Skeletal muscle tissue (tissue), 4 donors: Measurements from ENCODE around the gene PARD6G. TPM values are rescaled to one million over a fixed set of nuclear protein-coding genes. Genes with fewer than 3 reads are reported as not detected.

Experiments used
- H3K27ac ChIP-seq: one replicate; pipeline ENCODE4 v1.7.0; 2013; ENCODE audit warnings: mild to moderate bottlenecking, low read depth, low read length, inconsistent platforms
- H3K27me3 ChIP-seq, 3 donors: one replicate each; pipeline ENCODE4 v1.7.0; 2013; ENCODE audit warnings: low read length in 3 of 3; ENCODE audit not compliant: control insufficient read depth in 3 of 3, insufficient read depth in 3 of 3
- H3K36me3 ChIP-seq, 3 donors: one replicate each; pipeline ENCODE4 v1.7.0; 2013; ENCODE audit warnings: low read length in 3 of 3; ENCODE audit not compliant: control insufficient read depth in 3 of 3, insufficient read depth in 3 of 3
- H3K4me1 ChIP-seq, 3 donors: one replicate each; pipeline ENCODE4 v1.7.0; 2013; ENCODE audit warnings: low read length in 3 of 3, mild to moderate bottlenecking in 3 of 3; ENCODE audit not compliant: control insufficient read depth in 3 of 3, insufficient read depth in 3 of 3
- H3K4me3 ChIP-seq, 3 donors: one replicate each; pipeline ENCODE4 v1.7.0; 2013; ENCODE audit warnings: low read length in 3 of 3
- H3K9ac ChIP-seq, 3 donors: one replicate each; pipeline ENCODE4 v1.7.0; 2013; ENCODE audit warnings: low read length in 3 of 3, mild to moderate bottlenecking in 3 of 3, moderate library complexity in 2 of 3, low read depth in 1 of 3
- H3K9me3 ChIP-seq, 3 donors: one replicate each; pipeline ENCODE4 v1.7.0; 2013; ENCODE audit warnings: low read length in 3 of 3; ENCODE audit not compliant: control insufficient read depth in 3 of 3
- total RNA-seq: library from RNA; depleted of rRNA; stranded (reverse); fragments of >200 nt; gene quantifications from one replicate; pipeline ENCODE4 v1.2.3, GENCODE V29; 2014
- donor health status: Osteomylitis.

Gene PARD6G
- total RNA-seq, 1 donor from 2014 or later, result 3.7 TPM

DNA sequence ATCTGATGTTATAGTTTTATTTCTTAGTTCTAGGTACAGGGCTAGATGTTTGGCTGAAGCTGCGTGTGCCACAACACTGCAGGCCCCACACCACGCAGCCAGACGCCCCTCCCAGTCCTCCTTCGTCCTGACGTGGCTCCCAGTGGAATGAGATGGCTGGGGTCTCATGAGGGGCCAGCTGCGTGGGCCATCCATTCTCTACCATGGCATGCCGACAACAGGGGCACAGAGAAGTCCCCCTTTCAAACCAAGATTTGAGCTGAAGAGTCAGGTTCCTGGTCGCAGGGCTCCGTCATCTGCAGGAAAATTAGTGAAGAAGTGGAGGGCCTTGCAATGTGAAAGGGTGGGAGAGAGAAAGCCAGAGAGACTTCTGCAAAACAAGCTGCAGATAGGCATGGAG, 64.5 kb downstream of the PARD6G start:
- H3K4me3 ChIP-seq, result no peak overlapping the region
- H3K9me3 ChIP-seq, result no peaks in the 10 kb centered on the region
- H3K9ac ChIP-seq, result no peak overlapping the region
- peaks cover 0 to 11% (median 0%) of the 10 kb centered on the region in 3 donors for H3K27me3 ChIP-seq
- H3K4me1 ChIP-seq, result no peaks in the 10 kb centered on the region
- H3K27ac ChIP-seq, result no peak overlapping the region
- no peaks in the 10 kb centered on the region for H3K36me3 ChIP-seq

DNA sequence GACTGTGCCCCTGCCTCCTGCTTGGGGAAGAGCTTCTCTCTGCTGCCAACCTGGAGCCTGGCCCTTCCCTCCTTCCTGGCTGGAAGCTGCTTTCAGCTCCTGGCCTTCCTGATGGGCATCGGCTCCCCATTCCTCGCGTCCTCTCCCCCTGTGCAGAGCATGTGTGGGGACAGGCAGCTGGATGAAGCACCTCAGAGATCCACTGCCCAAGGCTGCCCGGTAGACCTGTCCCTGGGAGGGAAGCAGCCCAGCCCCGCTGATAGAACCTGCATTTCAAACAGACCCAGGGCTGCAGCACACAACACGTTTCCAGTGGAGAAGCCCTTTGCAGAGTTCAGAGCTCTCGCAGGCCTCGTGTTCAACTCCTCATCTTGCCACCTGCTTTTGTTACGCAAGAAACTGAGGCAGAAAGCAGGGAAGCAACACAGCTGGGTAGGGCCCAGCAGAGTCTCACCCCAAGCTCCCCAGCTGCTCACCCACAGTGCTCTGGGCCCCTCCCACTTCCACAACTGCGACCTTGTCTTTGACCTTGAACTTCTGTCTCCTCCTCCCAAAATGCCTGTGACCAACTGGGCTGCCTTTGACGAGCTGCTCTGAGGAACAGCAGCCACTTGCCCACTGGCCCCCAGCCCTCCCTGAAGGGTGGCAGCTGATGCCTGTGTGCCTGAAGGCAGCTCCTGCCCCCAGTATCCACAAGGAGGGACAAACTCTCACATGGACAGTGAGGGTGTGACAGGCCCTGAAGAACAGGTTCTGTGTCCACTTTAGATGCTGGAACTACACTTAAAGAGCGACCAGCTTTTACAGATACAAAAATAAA, 65.5 kb downstream of the PARD6G start:
- Histone ChIP-seq H3K36me3 (no peaks in the 10 kb centered on the region), H3K4me1 (no peaks in the 10 kb centered on the region), H3K27me3 (peaks cover 0 to 11% (median 0%) of the 10 kb centered on the region in 3 donors), H3K27ac (no peak overlapping the region), H3K9me3 (no peaks in the 10 kb centered on the region), H3K9ac (no peak overlapping the region), H3K4me3 (no peak overlapping the region)

DNA sequence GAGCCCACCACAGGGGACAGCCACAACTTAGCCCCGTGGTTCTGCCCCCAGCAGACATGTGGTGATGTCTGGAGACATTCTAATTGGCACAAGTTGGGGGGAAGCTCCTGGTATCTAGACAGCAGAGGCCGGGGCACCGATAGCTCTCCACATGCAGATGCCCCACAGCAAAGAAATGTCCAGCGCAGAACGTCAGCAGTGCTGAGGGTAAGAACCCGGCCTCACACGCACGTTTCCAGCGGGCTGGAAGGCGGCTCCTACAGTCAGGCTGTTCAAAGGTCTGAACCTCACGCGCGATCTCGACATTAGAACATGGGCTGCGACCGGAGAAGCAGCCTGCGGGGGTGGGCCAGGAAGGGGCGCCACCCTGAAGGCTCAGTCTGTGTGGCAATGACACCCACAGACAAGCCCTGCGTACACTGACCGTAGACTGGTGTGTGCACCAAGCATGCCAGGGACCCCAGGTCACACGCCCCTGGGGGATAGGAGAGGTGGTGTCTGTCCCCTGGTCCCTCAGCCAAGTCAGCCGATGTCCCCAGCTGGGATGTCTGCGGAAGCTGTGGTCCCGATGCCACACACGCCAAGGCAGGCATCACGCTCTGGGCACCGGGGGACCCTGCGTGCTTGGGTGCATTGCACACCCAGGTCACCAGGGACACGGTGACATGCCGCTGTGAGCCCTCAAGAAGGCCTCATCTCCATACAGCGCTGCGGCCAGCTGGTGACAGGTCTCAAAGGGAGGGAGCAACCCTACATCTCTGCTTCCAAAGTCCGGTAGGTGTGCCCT, 66.3 kb downstream of the PARD6G start:
- Histone ChIP-seq H3K27ac (no peak overlapping the region), H3K4me1 (no peaks in the 10 kb centered on the region), H3K4me3 (no peak overlapping the region), H3K9ac (no peak overlapping the region), H3K9me3 (no peaks in the 10 kb centered on the region), H3K36me3 (no peaks in the 10 kb centered on the region), H3K27me3 (peaks cover 0 to 11% (median 4%) of the 10 kb centered on the region in 3 donors)

DNA sequence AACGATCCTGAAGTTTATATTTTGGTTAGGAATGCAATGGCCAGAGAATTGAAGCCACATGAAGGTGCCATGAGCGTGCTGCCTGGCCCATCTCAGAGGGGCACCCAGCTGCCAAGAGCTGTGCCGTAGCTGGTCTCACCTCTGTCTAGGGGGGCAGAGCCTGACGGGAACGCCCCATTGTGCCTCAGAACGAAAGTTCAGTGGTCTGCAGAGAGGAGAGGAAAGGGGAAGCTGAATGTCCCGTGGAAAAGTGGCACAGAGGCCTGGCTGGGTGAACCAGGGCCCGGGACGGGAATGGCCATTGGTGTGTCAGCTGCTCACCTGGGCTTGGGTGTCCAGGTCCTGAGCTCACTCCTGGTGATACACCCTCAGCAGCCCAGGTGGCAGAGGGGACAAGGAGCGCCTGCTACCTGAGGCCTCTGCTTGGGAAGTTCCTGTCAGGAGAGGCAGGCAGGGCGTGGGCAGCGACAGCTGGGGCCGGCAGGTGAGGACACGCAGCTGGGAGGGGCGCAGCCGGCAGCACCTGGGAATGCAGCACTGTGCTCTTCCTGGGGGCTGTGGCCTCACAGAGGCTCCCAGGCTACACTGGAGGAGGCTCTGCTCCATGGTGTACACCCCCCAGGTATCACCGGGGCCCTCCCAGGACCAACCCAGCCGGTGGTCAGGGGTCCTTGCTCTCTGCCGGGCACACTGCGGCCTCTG, 67.3 kb downstream of the PARD6G start:
- no peaks in the 10 kb centered on the region for H3K4me1 ChIP-seq
- no peak overlapping the region for H3K4me3 ChIP-seq
- no peak overlapping the region for H3K9ac ChIP-seq
- peaks cover 0 to 11% (median 6%) of the 10 kb centered on the region in 3 donors for H3K27me3 ChIP-seq
- no peaks in the 10 kb centered on the region for H3K36me3 ChIP-seq
- no peaks in the 10 kb centered on the region for H3K9me3 ChIP-seq
- no peak overlapping the region for H3K27ac ChIP-seq

DNA sequence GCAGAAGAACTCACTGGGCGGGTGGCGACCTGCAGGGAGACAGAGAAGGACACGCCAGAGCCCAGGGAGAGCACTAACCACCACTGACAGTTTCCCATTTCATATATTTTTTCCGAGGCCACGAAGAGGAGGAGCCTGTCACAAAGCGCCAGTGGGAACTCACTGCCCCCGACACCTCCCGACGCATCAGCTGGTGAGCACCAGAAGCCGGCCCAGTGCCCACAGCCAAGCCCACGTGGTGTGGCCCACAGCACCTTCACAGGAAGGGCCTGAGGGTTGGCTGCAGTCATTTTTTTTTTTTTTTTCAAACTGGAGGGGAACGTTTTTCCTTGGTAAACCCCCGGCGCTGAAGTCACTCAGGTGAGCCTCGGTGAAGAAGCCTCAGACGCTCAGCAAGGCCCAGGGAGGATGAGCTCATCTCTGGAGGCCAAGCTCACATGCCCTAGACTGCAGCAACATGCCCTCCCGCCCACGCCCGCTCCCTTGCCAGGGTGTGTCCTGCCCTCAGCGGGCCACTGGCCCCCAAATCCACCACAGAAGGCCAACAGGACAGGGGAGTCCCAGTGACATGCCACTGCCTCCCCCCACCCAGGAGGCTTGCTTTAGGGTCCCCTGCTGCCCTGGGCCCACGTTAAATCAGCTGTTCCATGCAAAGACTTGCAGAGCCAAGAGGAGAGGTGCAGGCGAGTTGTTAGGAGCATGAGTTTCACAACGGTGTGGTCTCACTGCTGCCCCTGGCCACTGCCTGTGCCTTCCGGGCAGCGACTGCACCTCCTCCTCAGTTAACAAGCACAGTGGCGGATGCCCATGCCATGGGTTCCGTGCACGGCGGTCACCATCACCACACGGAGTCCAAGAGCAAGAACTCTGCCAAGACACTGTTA, 68.1 kb downstream of the PARD6G start:
- H3K27me3 ChIP-seq, result peaks cover 0 to 11% (median 7%) of the 10 kb centered on the region in 3 donors
- no peaks in the 10 kb centered on the region for H3K36me3 ChIP-seq
- no peak overlapping the region for H3K27ac ChIP-seq
- no peak overlapping the region for H3K9ac ChIP-seq
- H3K4me1 ChIP-seq, result no peaks in the 10 kb centered on the region
- no peak overlapping the region for H3K4me3 ChIP-seq
- no peaks in the 10 kb centered on the region for H3K9me3 ChIP-seq

DNA sequence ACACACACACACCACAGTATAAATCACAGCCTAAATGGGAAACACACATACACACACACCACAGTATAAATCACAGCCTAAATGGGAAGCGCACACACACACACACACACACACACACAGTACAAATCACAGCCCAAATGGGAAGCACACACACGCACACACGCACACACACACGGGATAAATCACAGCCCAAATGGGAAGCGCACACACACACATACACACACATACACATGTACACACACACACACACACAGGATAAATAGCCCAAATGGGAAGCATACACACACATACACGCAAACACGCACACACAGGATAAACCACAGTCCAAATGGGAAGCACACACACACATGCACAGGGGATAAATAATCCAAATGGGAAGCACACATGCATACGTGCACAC, 70.2 kb downstream of the PARD6G start:
- H3K9me3 ChIP-seq, result no peaks in the 10 kb centered on the region
- no peak overlapping the region for H3K27ac ChIP-seq
- no peak overlapping the region for H3K4me3 ChIP-seq
- H3K4me1 ChIP-seq, result no peaks in the 10 kb centered on the region
- H3K9ac ChIP-seq, result no peak overlapping the region
- H3K27me3 ChIP-seq, result peaks cover 0 to 12% (median 11%) of the 10 kb centered on the region in 3 donors
- H3K36me3 ChIP-seq, result no peaks in the 10 kb centered on the region

DNA sequence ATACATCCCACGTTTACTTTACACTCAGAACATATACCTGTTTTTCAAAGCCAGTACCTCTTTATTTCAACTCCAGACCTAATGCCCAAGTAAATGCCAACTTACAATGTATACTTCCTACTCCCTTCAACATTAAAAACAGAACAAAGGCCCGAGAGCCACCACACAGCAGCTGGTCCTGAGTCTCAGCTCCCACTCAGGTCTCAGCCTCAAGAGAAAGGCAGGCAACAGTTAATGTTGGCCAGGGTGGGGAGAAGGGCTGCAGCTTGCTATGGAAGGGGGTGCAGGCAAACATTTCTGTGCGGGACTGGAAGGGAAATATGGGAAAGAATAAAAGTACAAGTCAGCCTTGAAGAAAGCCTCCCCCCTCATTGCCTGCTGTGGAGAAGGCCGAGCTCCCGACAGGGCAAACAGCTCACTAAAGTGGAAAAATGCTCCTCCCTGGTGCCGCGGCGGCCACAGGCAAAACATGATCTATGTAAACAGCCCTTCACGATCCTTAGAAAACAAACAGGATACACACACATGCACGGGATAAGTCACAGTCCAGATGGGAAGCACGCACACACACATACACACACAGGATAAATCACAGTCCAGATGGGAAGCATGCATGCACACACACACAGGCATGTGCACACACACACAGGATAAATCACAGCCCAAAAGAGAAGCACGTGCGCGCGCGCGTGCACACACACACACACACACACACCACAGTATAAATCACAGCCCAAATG, 70.8 kb downstream of the PARD6G start:
- H3K27ac ChIP-seq, result no peak overlapping the region
- H3K36me3 ChIP-seq, result no peaks in the 10 kb centered on the region
- no peak overlapping the region for H3K4me3 ChIP-seq
- H3K4me1 ChIP-seq, result no peaks in the 10 kb centered on the region
- H3K27me3 ChIP-seq, result peaks cover 0 to 12% (median 8%) of the 10 kb centered on the region in 3 donors
- H3K9me3 ChIP-seq, result no peaks in the 10 kb centered on the region
- H3K9ac ChIP-seq, result no peak overlapping the region

DNA sequence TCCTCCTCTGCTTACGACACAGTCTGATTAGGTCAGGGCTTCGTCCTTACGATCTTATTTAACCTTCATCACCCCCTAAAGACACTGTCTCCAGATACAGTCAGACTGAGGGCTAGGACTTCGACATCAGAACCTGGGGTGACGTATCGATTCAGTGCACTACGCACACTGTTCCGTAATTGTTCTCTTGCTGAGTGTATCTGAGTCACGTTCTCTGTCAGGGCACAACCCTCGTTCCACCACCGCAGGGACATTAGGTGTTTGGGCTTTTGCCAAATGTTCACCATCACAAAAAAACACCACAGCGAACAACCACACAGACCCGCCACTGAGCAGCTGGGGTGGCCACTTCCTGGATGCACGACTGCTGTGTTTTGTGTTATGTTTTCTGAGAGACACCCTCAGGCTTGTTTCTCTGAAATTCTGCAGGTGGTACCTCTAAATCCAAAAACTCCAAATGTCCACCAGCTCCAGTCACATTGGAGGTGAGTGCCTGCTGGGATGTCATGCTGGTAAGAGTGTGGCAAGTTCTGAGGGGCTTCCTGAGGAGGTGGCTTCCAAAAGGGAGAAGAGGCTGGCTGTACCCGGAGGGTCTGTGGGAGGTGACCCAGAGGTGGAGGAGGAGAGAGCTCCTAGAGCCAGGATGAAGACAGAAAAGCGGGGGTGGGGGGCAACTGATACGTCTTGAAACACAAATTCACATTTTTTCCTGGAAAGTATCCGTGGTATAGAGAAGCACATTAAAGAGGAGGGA, 71.7 kb downstream of the PARD6G start:
- Histone ChIP-seq H3K27me3 (peaks cover 0 to 12% (median 3%) of the 10 kb centered on the region in 3 donors), H3K9me3 (no peaks in the 10 kb centered on the region), H3K4me1 (no peaks in the 10 kb centered on the region), H3K4me3 (no peak overlapping the region), H3K9ac (no peak overlapping the region), H3K27ac (no peak overlapping the region), H3K36me3 (no peaks in the 10 kb centered on the region)
